Subcutaneous abdominal adipose tissue (tissue), 5 donors: ENCODE data around the gene GABRR3.

ENCODE experiments used
- H3K27ac ChIP-seq: one replicate; pipeline ENCODE4 v1.7.0; 2013; ENCODE audit warnings: low read depth, mild to moderate bottlenecking, inconsistent platforms, low read length, moderate library complexity
- H3K27me3 ChIP-seq, 5 donors: one replicate each; pipeline ENCODE4 v1.7.0; 2013; ENCODE audit warnings: low read length in 5 of 5, inconsistent platforms in 1 of 5; ENCODE audit not compliant: control insufficient read depth in 5 of 5, insufficient read depth in 4 of 5
- H3K36me3 ChIP-seq, 5 donors: one replicate each; pipeline ENCODE4 v1.7.0; 2013; ENCODE audit warnings: low read length in 5 of 5; ENCODE audit not compliant: control insufficient read depth in 5 of 5, insufficient read depth in 5 of 5
- H3K4me1 ChIP-seq, 5 donors: one replicate each; pipeline ENCODE4 v1.7.0; 2013; ENCODE audit warnings: low read length in 5 of 5, mild to moderate bottlenecking in 3 of 5, moderate library complexity in 1 of 5; ENCODE audit not compliant: control insufficient read depth in 5 of 5, insufficient read depth in 5 of 5
- H3K4me3 ChIP-seq, 5 donors: one replicate each; pipeline ENCODE4 v1.7.0; 2013; ENCODE audit warnings: low read length in 5 of 5, low read depth in 1 of 5
- H3K9ac ChIP-seq, 5 donors: one replicate each; pipeline ENCODE4 v1.7.0; 2013; ENCODE audit warnings: low read length in 5 of 5, mild to moderate bottlenecking in 4 of 5, moderate library complexity in 3 of 5
- H3K9me3 ChIP-seq, 5 donors: one replicate each; pipeline ENCODE4 v1.7.0; 2013; ENCODE audit warnings: low read length in 5 of 5; ENCODE audit not compliant: control insufficient read depth in 5 of 5
- donor health status: healthy.
- donor health status: healthy.
- donor health status: healthy.
- donor health status: healthy.
- donor health status: healthy.

The GABRR3 gene

GRCh38 chr3:97960551-97960950 lies 74.6 kb downstream of the GABRR3 start:
- Histone ChIP-seq H3K36me3 (peaks cover 0 to 20% (median 7%) of the 10 kb centered on the region in 5 donors), H3K27ac (peak overlapping the region; percentile 20), H3K4me1 (peaks cover 0 to 37% (median 22%) of the 10 kb centered on the region in 5 donors), H3K4me3 (no peak overlapping the region), H3K9ac (peak overlapping the region in 2 of 5 donors; percentile 36 to 47), H3K9me3 (no peaks in the 10 kb centered on the region), H3K27me3 (no peaks in the 10 kb centered on the region)

GRCh38 chr3:97959872-97960271 lies 75.2 kb downstream of the GABRR3 start:
- H3K27me3 ChIP-seq: no peaks in the 10 kb centered on the region
- peaks cover 0 to 33% (median 20%) of the 10 kb centered on the region in 5 donors for H3K4me1 ChIP-seq
- H3K9me3 ChIP-seq: no peaks in the 10 kb centered on the region
- peak overlapping the region in 1 of 5 donors; percentile 47 for H3K9ac ChIP-seq
- peaks cover 0 to 23% (median 6%) of the 10 kb centered on the region in 5 donors for H3K36me3 ChIP-seq
- no peak overlapping the region for H3K27ac ChIP-seq
- no peak overlapping the region for H3K4me3 ChIP-seq

- Histone ChIP-seq H3K36me3 (peaks cover 7 to 32% (median 14%) of the 10 kb centered on the region in 5 donors), H3K27ac (no peak overlapping the region), H3K9me3 (no peaks in the 10 kb centered on the region), H3K4me1 (peaks cover 0 to 28% (median 18%) of the 10 kb centered on the region in 5 donors), H3K4me3 (no peak overlapping the region), H3K9ac (no peak overlapping the region), H3K27me3 (no peaks in the 10 kb centered on the region)
Observed at GRCh38 chr3:97958796-97959195, 76.3 kb downstream of the GABRR3 start.

- no peak overlapping the region for H3K27ac ChIP-seq
Observed at GRCh38 chr3:97958396-97958795, 76.7 kb downstream of the GABRR3 start.

GRCh38 chr3:97957617-97958311 lies 77.4 kb downstream of the GABRR3 start:
- H3K9me3 ChIP-seq: no peaks in the 10 kb centered on the region
- H3K9ac ChIP-seq: no peak overlapping the region
- no peaks in the 10 kb centered on the region for H3K27me3 ChIP-seq
- no peak overlapping the region for H3K27ac ChIP-seq
- no peak overlapping the region for H3K4me3 ChIP-seq
- H3K36me3 ChIP-seq: peaks cover 10 to 42% (median 21%) of the 10 kb centered on the region in 5 donors
- peaks cover 0 to 28% (median 18%) of the 10 kb centered on the region in 5 donors for H3K4me1 ChIP-seq

More at GRCh38 chr3:97958396-97958795, 76.7 kb downstream of the GABRR3 start:
- H3K9me3 ChIP-seq: no peaks in the 10 kb centered on the region
- H3K4me1 ChIP-seq: peaks cover 0 to 28% (median 18%) of the 10 kb centered on the region in 5 donors
- no peaks in the 10 kb centered on the region for H3K27me3 ChIP-seq
- no peak overlapping the region for H3K9ac ChIP-seq
- no peak overlapping the region for H3K4me3 ChIP-seq
- H3K36me3 ChIP-seq: peaks cover 9 to 36% (median 18%) of the 10 kb centered on the region in 5 donors

- H3K4me1 ChIP-seq: peaks cover 0 to 19% (median 16%) of the 10 kb centered on the region in 5 donors
- no peaks in the 10 kb centered on the region for H3K27me3 ChIP-seq
- H3K4me3 ChIP-seq: no peak overlapping the region
- no peak overlapping the region for H3K27ac ChIP-seq
- no peaks in the 10 kb centered on the region for H3K9me3 ChIP-seq
- H3K9ac ChIP-seq: no peak overlapping the region
- H3K36me3 ChIP-seq: peaks cover 15 to 49% (median 26%) of the 10 kb centered on the region in 5 donors
Observed at GRCh38 chr3:97956051-97956450, 79.1 kb downstream of the GABRR3 start.

GRCh38 chr3:97954228-97954827 lies 80.8 kb downstream of the GABRR3 start:
- Histone ChIP-seq H3K4me1 (peaks cover 0 to 11% (median 9%) of the 10 kb centered on the region in 5 donors), H3K4me3 (no peak overlapping the region), H3K36me3 (peaks cover 18 to 65% (median 41%) of the 10 kb centered on the region in 5 donors), H3K9ac (no peak overlapping the region), H3K27me3 (no peaks in the 10 kb centered on the region), H3K9me3 (no peaks in the 10 kb centered on the region), H3K27ac (no peak overlapping the region)

GRCh38 chr3:97952872-97953271 lies 82.2 kb downstream of the GABRR3 start:
- peaks cover 0 to 5% (median 4%) of the 10 kb centered on the region in 5 donors for H3K4me1 ChIP-seq
- H3K4me3 ChIP-seq: no peak overlapping the region
- H3K9ac ChIP-seq: no peak overlapping the region
- no peaks in the 10 kb centered on the region for H3K27me3 ChIP-seq
- H3K36me3 ChIP-seq: peaks cover 28 to 72% (median 50%) of the 10 kb centered on the region in 5 donors
- H3K9me3 ChIP-seq: no peaks in the 10 kb centered on the region
- H3K27ac ChIP-seq: peak overlapping the region; percentile 18

- Histone ChIP-seq H3K27ac (peak overlapping the region; percentile 18), H3K36me3 (peaks cover 34 to 73% (median 55%) of the 10 kb centered on the region in 5 donors), H3K4me1 (no peaks in the 10 kb centered on the region), H3K9me3 (no peaks in the 10 kb centered on the region), H3K27me3 (no peaks in the 10 kb centered on the region), H3K9ac (no peak overlapping the region), H3K4me3 (no peak overlapping the region)
Observed at GRCh38 chr3:97952280-97952679, 82.8 kb downstream of the GABRR3 start.

GRCh38 chr3:97950360-97950759 lies 84.8 kb downstream of the GABRR3 start:
- Histone ChIP-seq H3K4me1 (no peaks in the 10 kb centered on the region), H3K9ac (no peak overlapping the region), H3K36me3 (peaks cover 48 to 85% (median 68%) of the 10 kb centered on the region in 5 donors), H3K9me3 (no peaks in the 10 kb centered on the region), H3K27me3 (no peaks in the 10 kb centered on the region), H3K27ac (no peak overlapping the region), H3K4me3 (no peak overlapping the region)
